HTR-8/SVneo (cell line): ENCODE data around the gene UGT2B17.

Experiments used
- DNase-seq: peaks from one replicate; pipeline ENCODE4 v3.0.0; 2011; ENCODE audit warnings: low spot score, mixed read lengths; ENCODE audit not compliant: insufficient read length
- FAIRE-seq: peaks from 2 replicates; lab custom pipeline; 2011; peaks lifted over from hg19 to GRCh38; lab: Jason Lieb, UNC

The UGT2B17 gene

GRCh38 chr4:68494688-68495087 is 81.4 kb downstream of the UGT2B17 start:
- DNase-seq: no peak
- FAIRE-seq: no peak

- DNase-seq: no peak
- no peak for FAIRE-seq
These were observed 85.2 kb downstream of the UGT2B17 start for GRCh38 chr4:68490826-68491457.

- FAIRE-seq: no peak
- no peak for DNase-seq
These were observed 86.8 kb downstream of the UGT2B17 start for GRCh38 chr4:68489338-68489737.
